Measurements from ENCODE around the gene ZNF526.

The ZNF526 gene

DNA sequence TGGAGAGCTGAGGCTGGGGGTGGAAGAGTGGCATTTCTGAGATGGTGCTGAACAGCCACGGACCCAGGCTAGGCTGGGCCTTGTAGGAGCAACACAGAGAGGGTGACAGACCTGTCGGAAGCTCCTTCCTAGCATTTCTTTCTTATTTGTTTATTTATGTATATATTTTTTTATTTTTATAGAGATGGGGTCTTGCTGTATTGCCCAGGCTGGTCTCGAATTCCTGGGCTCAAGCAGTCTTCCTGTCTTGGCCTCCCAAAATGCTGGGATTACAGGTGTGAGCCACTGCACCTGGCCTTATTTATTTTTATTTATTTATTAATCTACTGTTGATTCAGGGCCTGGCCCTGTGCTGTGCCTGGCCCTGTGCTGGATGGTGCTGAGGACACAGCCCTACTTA, 55.4 kb downstream of the ZNF526 start:
- no peak for DNase-seq (ENCODE audit: low read depth)
- no peak overlapping the region for H3K4me3 ChIP-seq (ENCODE audit: control insufficient read depth, low read depth, low read length)
- TF ChIP-seq, protein P1, sequence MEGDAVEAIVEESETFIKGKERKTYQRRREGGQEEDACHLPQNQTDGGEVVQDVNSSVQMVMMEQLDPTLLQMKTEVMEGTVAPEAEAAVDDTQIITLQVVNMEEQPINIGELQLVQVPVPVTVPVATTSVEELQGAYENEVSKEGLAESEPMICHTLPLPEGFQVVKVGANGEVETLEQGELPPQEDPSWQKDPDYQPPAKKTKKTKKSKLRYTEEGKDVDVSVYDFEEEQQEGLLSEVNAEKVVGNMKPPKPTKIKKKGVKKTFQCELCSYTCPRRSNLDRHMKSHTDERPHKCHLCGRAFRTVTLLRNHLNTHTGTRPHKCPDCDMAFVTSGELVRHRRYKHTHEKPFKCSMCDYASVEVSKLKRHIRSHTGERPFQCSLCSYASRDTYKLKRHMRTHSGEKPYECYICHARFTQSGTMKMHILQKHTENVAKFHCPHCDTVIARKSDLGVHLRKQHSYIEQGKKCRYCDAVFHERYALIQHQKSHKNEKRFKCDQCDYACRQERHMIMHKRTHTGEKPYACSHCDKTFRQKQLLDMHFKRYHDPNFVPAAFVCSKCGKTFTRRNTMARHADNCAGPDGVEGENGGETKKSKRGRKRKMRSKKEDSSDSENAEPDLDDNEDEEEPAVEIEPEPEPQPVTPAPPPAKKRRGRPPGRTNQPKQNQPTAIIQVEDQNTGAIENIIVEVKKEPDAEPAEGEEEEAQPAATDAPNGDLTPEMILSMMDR (conservative IDR thresholded peaks at IDR 0.05; ENCODE audit: control insufficient read depth, insufficient read depth, low read depth, low read length), result no peak

DNA sequence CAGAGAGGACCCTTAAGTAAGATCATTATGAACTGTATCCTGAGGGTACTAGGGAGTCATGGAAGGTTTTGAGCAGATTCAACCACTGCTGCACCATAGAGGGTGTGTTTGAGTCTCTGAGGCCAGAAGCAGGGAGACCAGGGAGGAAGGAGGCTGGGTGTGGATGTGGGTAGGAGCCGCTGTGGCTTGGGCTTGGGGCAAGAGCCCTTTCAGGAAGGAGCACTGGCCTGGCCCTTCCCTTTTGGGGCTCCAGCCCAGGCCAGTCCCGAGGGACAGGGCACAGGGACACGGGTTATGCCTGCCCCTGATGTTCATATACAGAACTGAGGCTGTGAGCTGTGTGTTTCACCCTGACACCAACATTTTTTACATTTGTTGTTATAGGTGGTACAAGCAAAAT, 56.2 kb downstream of the ZNF526 start:
- no peak for DNase-seq (ENCODE audit: low read depth)
- no peak overlapping the region for H3K4me3 ChIP-seq (ENCODE audit: control insufficient read depth, low read depth, low read length)

DNA sequence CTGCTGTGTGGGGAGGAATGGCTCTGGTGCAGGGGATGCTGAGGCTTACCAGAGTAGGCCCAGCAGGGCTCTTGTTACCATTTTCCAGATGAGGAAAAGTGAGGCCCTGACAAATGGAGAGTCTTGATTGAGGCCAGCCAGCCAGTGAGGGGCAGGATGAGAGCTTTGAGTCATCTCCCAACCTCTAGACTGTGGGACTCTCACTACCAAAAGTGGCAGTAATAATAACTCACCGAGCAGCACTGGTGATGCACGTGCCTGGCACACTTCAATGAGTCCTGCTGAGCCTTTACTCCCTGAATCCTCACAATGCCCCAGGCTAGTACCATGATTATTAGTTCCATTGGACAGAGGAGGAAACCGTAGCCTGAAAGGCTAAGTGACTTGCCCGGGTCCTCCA, 56.7 kb downstream of the ZNF526 start:
- H3K4me3 ChIP-seq (ENCODE audit: control insufficient read depth, low read depth, low read length), result no peak overlapping the region
- peak; percentile 38 for DNase-seq (ENCODE audit: low read depth)
- TF ChIP-seq, protein P1 (conservative IDR thresholded peaks at IDR 0.05; ENCODE audit: control insufficient read depth, insufficient read depth, low read depth, low read length), result no peak

More for the DNA sequence above, 56.2 kb downstream of the ZNF526 start:
- TF ChIP-seq, protein P1 (conservative IDR thresholded peaks at IDR 0.05; ENCODE audit: control insufficient read depth, insufficient read depth, low read depth, low read length), result no peak

Data from fibroblast of mammary gland (primary cell).